ENCODE results near the gene LACRT.

LACRT gene

DNA sequence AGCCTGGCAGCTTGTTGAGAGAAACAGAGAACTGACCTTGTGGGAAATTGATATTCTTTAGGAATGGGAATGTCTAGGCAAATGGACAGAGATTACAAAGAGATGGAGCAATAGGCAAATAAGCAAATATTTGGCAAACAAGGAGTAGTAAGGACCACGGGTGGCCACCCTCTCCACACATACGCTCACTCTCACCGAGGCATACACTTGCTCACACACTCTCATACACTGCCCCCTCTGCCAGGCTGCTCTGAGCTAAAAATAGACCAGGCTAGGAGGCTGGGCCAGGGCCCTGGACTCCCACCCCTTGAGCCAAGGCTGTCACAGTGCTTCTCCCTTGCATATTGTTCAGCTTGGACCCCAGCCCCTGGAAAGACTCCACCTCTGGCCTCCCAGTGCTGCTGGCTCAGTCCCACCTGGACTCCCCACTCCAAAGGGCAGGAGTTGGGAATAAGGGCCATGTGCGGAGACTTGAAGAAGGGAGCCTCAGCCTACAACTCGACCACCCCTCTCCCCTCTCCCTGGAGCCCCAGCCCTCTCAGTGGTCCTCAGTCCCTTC lies 47.3 kb downstream of the LACRT start:
- TF ChIP-seq, protein P1, sequence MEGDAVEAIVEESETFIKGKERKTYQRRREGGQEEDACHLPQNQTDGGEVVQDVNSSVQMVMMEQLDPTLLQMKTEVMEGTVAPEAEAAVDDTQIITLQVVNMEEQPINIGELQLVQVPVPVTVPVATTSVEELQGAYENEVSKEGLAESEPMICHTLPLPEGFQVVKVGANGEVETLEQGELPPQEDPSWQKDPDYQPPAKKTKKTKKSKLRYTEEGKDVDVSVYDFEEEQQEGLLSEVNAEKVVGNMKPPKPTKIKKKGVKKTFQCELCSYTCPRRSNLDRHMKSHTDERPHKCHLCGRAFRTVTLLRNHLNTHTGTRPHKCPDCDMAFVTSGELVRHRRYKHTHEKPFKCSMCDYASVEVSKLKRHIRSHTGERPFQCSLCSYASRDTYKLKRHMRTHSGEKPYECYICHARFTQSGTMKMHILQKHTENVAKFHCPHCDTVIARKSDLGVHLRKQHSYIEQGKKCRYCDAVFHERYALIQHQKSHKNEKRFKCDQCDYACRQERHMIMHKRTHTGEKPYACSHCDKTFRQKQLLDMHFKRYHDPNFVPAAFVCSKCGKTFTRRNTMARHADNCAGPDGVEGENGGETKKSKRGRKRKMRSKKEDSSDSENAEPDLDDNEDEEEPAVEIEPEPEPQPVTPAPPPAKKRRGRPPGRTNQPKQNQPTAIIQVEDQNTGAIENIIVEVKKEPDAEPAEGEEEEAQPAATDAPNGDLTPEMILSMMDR (IDR thresholded peaks at IDR 0.05; ENCODE audit: low read depth, low read length, missing control alignments): no peak
- no peak overlapping the region for H3K4me3 ChIP-seq (replicated peaks; ENCODE audit: low read depth, low read length)
- no peak for DNase-seq (ENCODE audit: extremely low read depth, low read depth)

DNA sequence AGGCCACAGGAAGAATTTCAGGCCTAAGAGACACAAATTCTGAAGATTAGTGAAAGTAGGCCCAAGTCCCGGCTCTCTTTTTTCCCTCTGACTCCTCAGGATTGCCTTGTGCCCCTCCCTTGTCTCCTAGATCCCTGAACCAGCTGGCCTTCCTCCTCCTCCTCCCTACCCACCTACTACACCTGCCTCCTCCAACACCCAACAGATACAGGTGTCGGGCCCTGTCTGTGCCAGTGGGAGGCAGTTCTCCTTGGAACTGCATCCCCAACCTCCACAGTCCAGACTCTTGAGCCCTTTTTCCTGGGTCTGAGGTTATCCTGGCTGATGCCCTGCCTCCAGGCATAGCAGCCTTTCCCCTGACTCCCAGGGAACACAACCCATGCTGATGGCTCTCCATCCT lies 48.1 kb downstream of the LACRT start:
- no peak for DNase-seq (ENCODE audit: extremely low read depth, low read depth)
- H3K4me3 ChIP-seq (replicated peaks; ENCODE audit: low read depth, low read length): no peak overlapping the region
- TF ChIP-seq, protein P1 (IDR thresholded peaks at IDR 0.05; ENCODE audit: low read depth, low read length, missing control alignments): no peak

- H3K4me3 ChIP-seq (replicated peaks; ENCODE audit: low read depth, low read length): no peak overlapping the region
- DNase-seq (ENCODE audit: extremely low read depth, low read depth): no peak
- TF ChIP-seq, protein P1 (IDR thresholded peaks at IDR 0.05; ENCODE audit: low read depth, low read length, missing control alignments): no peak
Observed at GRCh38 chr12:54585243-54585642, 49.5 kb downstream of the LACRT start.

DNA sequence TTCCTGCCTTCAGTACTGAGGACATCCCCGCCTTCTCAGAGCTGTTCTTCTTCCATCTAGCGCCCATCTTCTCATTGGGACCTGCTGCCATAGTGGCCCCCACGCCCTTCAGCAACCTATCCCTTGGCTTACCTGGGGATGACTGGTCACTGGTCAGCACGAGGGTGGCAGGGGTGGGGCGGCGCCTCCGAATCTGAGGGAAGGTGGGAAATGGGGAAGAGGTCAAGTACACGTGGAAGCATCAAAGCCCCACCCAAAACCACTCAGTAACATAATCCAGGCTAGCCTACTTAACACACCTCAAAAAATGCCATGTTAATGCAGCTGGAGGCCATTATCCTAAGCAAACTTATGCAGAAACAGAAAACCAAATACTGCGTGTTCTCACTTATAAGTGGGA lies 50.6 kb downstream of the LACRT start:
- H3K4me3 ChIP-seq (replicated peaks; ENCODE audit: low read depth, low read length): no peak overlapping the region
- TF ChIP-seq, protein P1 (IDR thresholded peaks at IDR 0.05; ENCODE audit: low read depth, low read length, missing control alignments): no peak
- DNase-seq (ENCODE audit: extremely low read depth, low read depth): no peak

GRCh38 chr12:54583726-54584125 lies 51.0 kb downstream of the LACRT start:
- no peak for DNase-seq (ENCODE audit: extremely low read depth, low read depth)
- TF ChIP-seq, protein P1 (IDR thresholded peaks at IDR 0.05; ENCODE audit: low read depth, low read length, missing control alignments): no peak
- no peak overlapping the region for H3K4me3 ChIP-seq (replicated peaks; ENCODE audit: low read depth, low read length)

DNA sequence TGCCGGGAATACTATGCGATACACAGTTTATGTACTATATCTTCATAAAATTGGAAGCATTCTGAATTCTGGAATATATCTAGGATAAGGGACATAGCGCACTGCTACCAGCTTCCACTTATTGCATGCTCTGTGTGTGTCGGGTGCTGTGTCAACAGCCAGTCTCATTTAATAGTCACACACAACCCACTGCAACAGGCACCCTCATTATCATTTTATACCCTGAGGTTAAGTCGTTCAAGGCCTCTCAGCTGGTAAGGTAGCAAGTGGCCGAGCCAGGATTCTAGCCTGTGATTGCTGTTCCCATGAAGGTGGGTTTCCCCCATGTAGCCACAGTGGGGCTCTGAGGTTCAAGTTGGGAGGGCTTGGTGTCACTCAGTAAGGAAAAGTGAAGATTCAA lies 53.3 kb downstream of the LACRT start:
- H3K4me3 ChIP-seq (replicated peaks; ENCODE audit: low read depth, low read length): no peak overlapping the region
- DNase-seq (ENCODE audit: extremely low read depth, low read depth): no peak
- TF ChIP-seq, protein P1 (IDR thresholded peaks at IDR 0.05; ENCODE audit: low read depth, low read length, missing control alignments): no peak

Data from HFF-Myc (cell line).